Astrocyte (in vitro differentiated cells and primary cell): Measurements from ENCODE around the gene CTNNB1. TPM values are rescaled to one million over a fixed set of nuclear protein-coding genes. Genes with fewer than 3 reads are reported as not detected.

Experiments
- DNase-seq: peaks from one replicate; pipeline ENCODE4 v3.0.0-alpha.2; 2010; ENCODE audit warnings: low read depth
- FAIRE-seq: peaks from 2 replicates; lab custom pipeline; 2011; peaks lifted over from hg19 to GRCh38; lab: Jason Lieb, UNC
- H2AFZ ChIP-seq: 2 replicates; pipeline ENCODE4 v1.6.0; 2012; ENCODE audit warnings: low read depth, low read length, inconsistent platforms
- H3K27ac ChIP-seq: 2 replicates; pipeline ENCODE4 v1.5.1; 2011; ENCODE audit warnings: low read depth, low read length, inconsistent platforms
- H3K27me3 ChIP-seq: 2 replicates; pipeline ENCODE4 v1.6.0; 2011; ENCODE audit warnings: low read length, inconsistent platforms; ENCODE audit not compliant: insufficient read depth
- H3K36me3 ChIP-seq: 2 replicates; pipeline ENCODE4 v1.5.1; 2011; ENCODE audit warnings: low read length, inconsistent platforms; ENCODE audit not compliant: insufficient read depth
- H3K4me1 ChIP-seq: 2 replicates; pipeline ENCODE4 v1.5.1; 2011; ENCODE audit warnings: low read length, inconsistent platforms; ENCODE audit not compliant: insufficient read depth
- H3K4me2 ChIP-seq: 2 replicates; pipeline ENCODE4 v1.6.0; 2012; ENCODE audit warnings: low read length, inconsistent platforms
- H3K4me3 ChIP-seq: 2 replicates; pipeline ENCODE4 v1.5.1; 2011; ENCODE audit warnings: low read depth, mild to moderate bottlenecking, low read length, inconsistent platforms; ENCODE audit not compliant: insufficient read depth
- H3K79me2 ChIP-seq: 2 replicates; pipeline ENCODE4 v1.6.0; 2012; ENCODE audit warnings: mild to moderate bottlenecking, low read length, inconsistent platforms; ENCODE audit not compliant: insufficient read depth
- H3K9ac ChIP-seq: 2 replicates; pipeline ENCODE4 v1.6.0; 2012; ENCODE audit warnings: mild to moderate bottlenecking, low read length, inconsistent platforms
- H3K9me3 ChIP-seq: 2 replicates; pipeline ENCODE4 v1.5.1; 2012; ENCODE audit warnings: low read depth, mild to moderate bottlenecking, low read length, inconsistent platforms; ENCODE audit not compliant: insufficient read depth
- H4K20me1 ChIP-seq: 2 replicates; pipeline ENCODE4 v1.6.0; 2012; ENCODE audit warnings: low read length, inconsistent platforms; ENCODE audit not compliant: insufficient read depth
- H3K27ac Mint-ChIP-seq: one replicate; pipeline ENCODE4 v1.8.0; 2021; ENCODE audit warnings: mild to moderate bottlenecking, mixed read lengths; ENCODE audit not compliant: unreplicated experiment
- H3K27me3 Mint-ChIP-seq: one replicate; pipeline ENCODE4 v1.8.0; 2021; ENCODE audit warnings: low read depth, mixed read lengths; ENCODE audit not compliant: unreplicated experiment
- H3K36me3 Mint-ChIP-seq: one replicate; pipeline ENCODE4 v1.8.0; 2021; ENCODE audit warnings: low read depth, mixed read lengths; ENCODE audit not compliant: unreplicated experiment
- H3K4me1 Mint-ChIP-seq: one replicate; pipeline ENCODE4 v1.8.0; 2021; ENCODE audit warnings: low read depth, mixed read lengths; ENCODE audit not compliant: unreplicated experiment
- H3K4me3 Mint-ChIP-seq: one replicate; pipeline ENCODE4 v1.8.0; 2021; ENCODE audit warnings: mild to moderate bottlenecking, moderate library complexity, mixed read lengths; ENCODE audit not compliant: unreplicated experiment
- H3K9me3 Mint-ChIP-seq: one replicate; pipeline ENCODE4 v1.8.0; 2021; ENCODE audit warnings: mild to moderate bottlenecking, mixed read lengths; ENCODE audit not compliant: unreplicated experiment
- EZH2 ChIP-seq: IDR thresholded peaks from 2 replicates; pipeline ENCODE4 v1.6.1; 2012; ENCODE audit warnings: mild to moderate bottlenecking, low read length, inconsistent platforms; ENCODE audit not compliant: insufficient read depth
- total RNA-seq: library from RNA; stranded (reverse); gene quantifications from 2 replicates; pipeline ENCODE4 v1.2.1, GENCODE V29; 2021
- TF ChIP-seq, protein P1 (sequence below): IDR thresholded peaks from 2 replicates; pipeline ENCODE4 v1.5.1; 2011; ENCODE audit warnings: low read depth, mild to moderate bottlenecking, inconsistent platforms, low read length, moderate library complexity; ENCODE audit not compliant: insufficient read depth

The CTNNB1 gene
- total RNA-seq, 1 donor from 2014 or later, result 656 TPM

- no peak for FAIRE-seq
- no peak overlapping the region for H3K27ac Mint-ChIP-seq
- H3K9me3 Mint-ChIP-seq, result no peaks in the 10 kb centered on the region
- H3K4me1 ChIP-seq, result no peaks in the 10 kb centered on the region
- H3K27me3 ChIP-seq, result no peaks in the 10 kb centered on the region
- no peaks in the 10 kb centered on the region for H3K36me3 Mint-ChIP-seq
- no peaks in the 10 kb centered on the region for H3K36me3 ChIP-seq
- H3K4me3 ChIP-seq, result no peak overlapping the region
- no peaks in the 10 kb centered on the region for H3K9me3 ChIP-seq
- H3K27ac ChIP-seq, result no peak overlapping the region
- H2AFZ ChIP-seq, result no peak overlapping the region
- H3K4me3 Mint-ChIP-seq, result no peak overlapping the region
- peaks cover 13% of the 10 kb centered on the region for H3K4me1 Mint-ChIP-seq
- peak overlapping the region; percentile 26 for H3K4me2 ChIP-seq
- H3K9ac ChIP-seq, result no peak overlapping the region
- H3K27me3 Mint-ChIP-seq, result peaks cover 2% of the 10 kb centered on the region
- no peaks in the 10 kb centered on the region for H3K79me2 ChIP-seq
- no peak for TF ChIP-seq EZH2
- TF ChIP-seq, protein P1, sequence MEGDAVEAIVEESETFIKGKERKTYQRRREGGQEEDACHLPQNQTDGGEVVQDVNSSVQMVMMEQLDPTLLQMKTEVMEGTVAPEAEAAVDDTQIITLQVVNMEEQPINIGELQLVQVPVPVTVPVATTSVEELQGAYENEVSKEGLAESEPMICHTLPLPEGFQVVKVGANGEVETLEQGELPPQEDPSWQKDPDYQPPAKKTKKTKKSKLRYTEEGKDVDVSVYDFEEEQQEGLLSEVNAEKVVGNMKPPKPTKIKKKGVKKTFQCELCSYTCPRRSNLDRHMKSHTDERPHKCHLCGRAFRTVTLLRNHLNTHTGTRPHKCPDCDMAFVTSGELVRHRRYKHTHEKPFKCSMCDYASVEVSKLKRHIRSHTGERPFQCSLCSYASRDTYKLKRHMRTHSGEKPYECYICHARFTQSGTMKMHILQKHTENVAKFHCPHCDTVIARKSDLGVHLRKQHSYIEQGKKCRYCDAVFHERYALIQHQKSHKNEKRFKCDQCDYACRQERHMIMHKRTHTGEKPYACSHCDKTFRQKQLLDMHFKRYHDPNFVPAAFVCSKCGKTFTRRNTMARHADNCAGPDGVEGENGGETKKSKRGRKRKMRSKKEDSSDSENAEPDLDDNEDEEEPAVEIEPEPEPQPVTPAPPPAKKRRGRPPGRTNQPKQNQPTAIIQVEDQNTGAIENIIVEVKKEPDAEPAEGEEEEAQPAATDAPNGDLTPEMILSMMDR, result no peak
- DNase-seq, result peak; percentile 4
- H4K20me1 ChIP-seq, result no peaks in the 10 kb centered on the region
These were observed 40.4 kb upstream of the CTNNB1 start for GRCh38 chr3:41158947-41159346.

- DNase-seq (no peak), FAIRE-seq (no peak)
- no peak overlapping the region for H3K4me2 ChIP-seq
- H3K27me3 ChIP-seq, result no peaks in the 10 kb centered on the region
- TF ChIP-seq, protein P1, result no peak
- TF ChIP-seq EZH2, result no peak
- H3K27me3 Mint-ChIP-seq, result peaks cover 2% of the 10 kb centered on the region
- H3K4me1 Mint-ChIP-seq, result peaks cover 16% of the 10 kb centered on the region
- no peaks in the 10 kb centered on the region for H3K36me3 ChIP-seq
- no peaks in the 10 kb centered on the region for H3K4me1 ChIP-seq
- no peak overlapping the region for H3K4me3 Mint-ChIP-seq
- no peaks in the 10 kb centered on the region for H3K9me3 Mint-ChIP-seq
- no peak overlapping the region for H3K27ac ChIP-seq
- no peak overlapping the region for H3K27ac Mint-ChIP-seq
- H2AFZ ChIP-seq, result no peak overlapping the region
- no peaks in the 10 kb centered on the region for H3K36me3 Mint-ChIP-seq
- H3K9me3 ChIP-seq, result no peaks in the 10 kb centered on the region
- no peaks in the 10 kb centered on the region for H3K79me2 ChIP-seq
- no peak overlapping the region for H3K4me3 ChIP-seq
- no peaks in the 10 kb centered on the region for H4K20me1 ChIP-seq
- H3K9ac ChIP-seq, result no peak overlapping the region
These were observed 39.6 kb upstream of the CTNNB1 start for GRCh38 chr3:41159588-41160189.

GRCh38 chr3:41162541-41162940 is 36.8 kb upstream of the CTNNB1 start:
- H3K4me2 ChIP-seq, result no peak overlapping the region
- H3K79me2 ChIP-seq, result no peaks in the 10 kb centered on the region
- no peaks in the 10 kb centered on the region for H4K20me1 ChIP-seq
- H3K9ac ChIP-seq, result no peak overlapping the region
- Mint-ChIP-seq H3K27ac (no peak overlapping the region), H3K27me3 (peaks cover 13% of the 10 kb centered on the region), H3K4me1 (peaks cover 18% of the 10 kb centered on the region), H3K4me3 (no peak overlapping the region), H3K36me3 (no peaks in the 10 kb centered on the region), H3K9me3 (peaks cover 3% of the 10 kb centered on the region)
- no peaks in the 10 kb centered on the region for H3K4me1 ChIP-seq
- no peak for DNase-seq
- no peak overlapping the region for H2AFZ ChIP-seq
- no peak for TF ChIP-seq EZH2
- H3K4me3 ChIP-seq, result no peak overlapping the region
- H3K27ac ChIP-seq, result no peak overlapping the region
- H3K27me3 ChIP-seq, result no peaks in the 10 kb centered on the region
- FAIRE-seq, result no peak
- H3K9me3 ChIP-seq, result no peaks in the 10 kb centered on the region
- H3K36me3 ChIP-seq, result no peaks in the 10 kb centered on the region
